HG03432 (cell line): ENCODE results near the gene NANOGP8.
A peak's percentile ranks its signal among the peaks of the same experiment; 100 is the strongest.
"Not testable (repeated sequence)": the region's sequence is repeated elsewhere in the genome, so short reads cannot be mapped to it uniquely, and the experiment has no call there.

Source experiments
- ATAC-seq: cut with Tn5 transposase; IDR thresholded peaks from one replicate; pipeline ENCODE4 v1.9.1; 2021; ENCODE audit warnings: mild to moderate bottlenecking, moderate library complexity; ENCODE audit not compliant: unreplicated experiment

The NANOGP8 gene

GRCh38 chr15:35098737-35099136 is 13.6 kb upstream of the NANOGP8 start:
- no peak for ATAC-seq

GRCh38 chr15:35095941-35096340 is 10.8 kb upstream of the NANOGP8 start:
- no peak for ATAC-seq

- no peak for ATAC-seq
These were observed 7.8 kb upstream of the NANOGP8 start for GRCh38 chr15:35092846-35093245.

- ATAC-seq = no peak
These were observed 7.2 kb upstream of the NANOGP8 start for GRCh38 chr15:35092311-35092710.

- no peak for ATAC-seq
These were observed 5.2 kb upstream of the NANOGP8 start for GRCh38 chr15:35090104-35090807.

GRCh38 chr15:35089551-35089950 is 4.5 kb upstream of the NANOGP8 start:
- no peak for ATAC-seq

GRCh38 chr15:35088329-35088728 is 3.2 kb upstream of the NANOGP8 start:
- ATAC-seq = no peak

GRCh38 chr15:35087759-35088158 is 2.7 kb upstream of the NANOGP8 start:
- ATAC-seq = no peak

- ATAC-seq = not testable (repeated sequence)
These were observed 2.4 kb downstream of the NANOGP8 start for GRCh38 chr15:35082371-35083348.

- not testable (repeated sequence) for ATAC-seq
These were observed 3.3 kb downstream of the NANOGP8 start for GRCh38 chr15:35081626-35082365.

GRCh38 chr15:35080226-35080625 is 4.9 kb downstream of the NANOGP8 start:
- no peak for ATAC-seq

GRCh38 chr15:35078221-35078915 is 6.7 kb downstream of the NANOGP8 start:
- no peak for ATAC-seq

GRCh38 chr15:35071106-35071505 is 14.0 kb downstream of the NANOGP8 start:
- ATAC-seq = no peak

- ATAC-seq = no peak
These were observed 16.1 kb downstream of the NANOGP8 start for GRCh38 chr15:35068846-35069475.

GRCh38 chr15:35067496-35068347 is 17.4 kb downstream of the NANOGP8 start:
- ATAC-seq = no peak

GRCh38 chr15:35066094-35066493 is 19.0 kb downstream of the NANOGP8 start:
- no peak for ATAC-seq

GRCh38 chr15:35064576-35065190 is 20.4 kb downstream of the NANOGP8 start:
- ATAC-seq = no peak

- ATAC-seq = peak; percentile 17
These were observed 22.4 kb downstream of the NANOGP8 start for GRCh38 chr15:35062738-35063099.
